ENCODE results near the gene KCNJ1. TPM values are rescaled to one million over a fixed set of nuclear protein-coding genes. Genes with fewer than 3 reads are reported as not detected.

KCNJ1 gene
- total RNA-seq, 2 experiments from 2014 or later = 0.22 to 0.27 TPM

DNA sequence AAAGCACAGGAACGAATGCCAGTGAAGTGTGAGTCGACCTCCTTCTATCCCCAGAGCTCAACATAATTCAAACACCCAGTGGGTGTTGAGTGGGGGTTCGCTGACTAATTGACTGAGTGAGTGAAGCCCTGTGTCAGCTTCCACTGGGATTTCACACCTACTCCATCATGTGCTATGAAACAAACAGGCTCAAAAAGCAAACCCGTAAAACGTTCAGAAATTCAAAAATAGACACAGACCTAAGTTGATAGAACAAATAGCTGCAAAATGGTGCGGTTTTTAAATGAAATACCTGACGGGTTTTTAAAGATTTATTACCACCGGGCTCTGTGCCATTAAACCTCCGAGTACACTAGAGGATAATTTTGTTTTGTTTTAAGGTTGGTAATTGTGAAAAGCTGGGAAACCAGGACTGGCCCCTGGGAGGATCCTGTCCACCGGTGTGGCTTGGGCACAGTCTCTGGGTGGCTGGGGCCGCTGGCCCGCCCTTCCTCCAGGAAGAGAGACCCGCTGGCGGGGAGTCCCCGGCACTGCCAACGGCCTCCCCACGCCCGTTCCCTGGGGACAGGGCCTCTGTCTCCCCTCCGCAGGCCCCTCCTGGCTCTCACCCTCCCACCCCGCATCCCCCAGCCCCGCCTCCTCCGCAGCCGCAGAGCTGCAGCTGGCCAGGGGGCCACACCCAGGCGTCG lies 37.7 kb upstream of the KCNJ1 start:
- Histone ChIP-seq H3K36me3 (ENCODE audit: insufficient read depth, low read length) (no peaks in the 10 kb centered on the region), H3K4me1 (ENCODE audit: insufficient read depth, low read length) (peaks cover 22% of the 10 kb centered on the region), H3K27me3 (ENCODE audit: control insufficient read depth in 1 of 2, insufficient read depth in 2 of 2, low read length in 2 of 2) (peaks cover 16 to 28% of the 10 kb centered on the region in 2 experiments), H3K27ac (ENCODE audit: low read depth in 1 of 2, low read length in 2 of 2) (no peak overlapping the region), H3K9me3 (ENCODE audit: control insufficient read depth in 1 of 2, insufficient read depth in 1 of 2, low read length in 2 of 2) (no peaks in the 10 kb centered on the region), H3K4me3 (ENCODE audit: low read length) (peak overlapping the region; percentile 57)
- H3K36me3 Mint-ChIP-seq (ENCODE audit: low read depth) = no peaks in the 10 kb centered on the region
- H3K4me3 Mint-ChIP-seq = peak overlapping the region; percentile 86
- TF ChIP-seq, protein P1, sequence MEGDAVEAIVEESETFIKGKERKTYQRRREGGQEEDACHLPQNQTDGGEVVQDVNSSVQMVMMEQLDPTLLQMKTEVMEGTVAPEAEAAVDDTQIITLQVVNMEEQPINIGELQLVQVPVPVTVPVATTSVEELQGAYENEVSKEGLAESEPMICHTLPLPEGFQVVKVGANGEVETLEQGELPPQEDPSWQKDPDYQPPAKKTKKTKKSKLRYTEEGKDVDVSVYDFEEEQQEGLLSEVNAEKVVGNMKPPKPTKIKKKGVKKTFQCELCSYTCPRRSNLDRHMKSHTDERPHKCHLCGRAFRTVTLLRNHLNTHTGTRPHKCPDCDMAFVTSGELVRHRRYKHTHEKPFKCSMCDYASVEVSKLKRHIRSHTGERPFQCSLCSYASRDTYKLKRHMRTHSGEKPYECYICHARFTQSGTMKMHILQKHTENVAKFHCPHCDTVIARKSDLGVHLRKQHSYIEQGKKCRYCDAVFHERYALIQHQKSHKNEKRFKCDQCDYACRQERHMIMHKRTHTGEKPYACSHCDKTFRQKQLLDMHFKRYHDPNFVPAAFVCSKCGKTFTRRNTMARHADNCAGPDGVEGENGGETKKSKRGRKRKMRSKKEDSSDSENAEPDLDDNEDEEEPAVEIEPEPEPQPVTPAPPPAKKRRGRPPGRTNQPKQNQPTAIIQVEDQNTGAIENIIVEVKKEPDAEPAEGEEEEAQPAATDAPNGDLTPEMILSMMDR (IDR thresholded peaks at IDR 0.05) = no peak
- peaks cover 51% of the 10 kb centered on the region for H3K27me3 Mint-ChIP-seq
- peaks cover 27% of the 10 kb centered on the region for H3K4me1 Mint-ChIP-seq (ENCODE audit: low read depth)
- CTCF ChIA-PET = interaction anchor here (2.7 kb wide), 1 partner anchor 20 kb away, joined by 14 read pairs; no protein-coding TSS in a partner anchor
- intact Hi-C loops (cut with DNase I, micrococcal nuclease) = no loop called here
- H3K27ac Mint-ChIP-seq = no peak overlapping the region
- H3K9me3 Mint-ChIP-seq = no peaks in the 10 kb centered on the region
- ATAC-seq (ENCODE audit: poor library complexity) (peak; percentile 25), DNase-seq (peak in 2 of 14 experiments; percentile 7 to 19)
- POLR2A ChIA-PET = interaction anchor here (1.5 kb wide), 1 partner anchor 14 kb away, joined by 3 read pairs; no protein-coding TSS in a partner anchor

DNA sequence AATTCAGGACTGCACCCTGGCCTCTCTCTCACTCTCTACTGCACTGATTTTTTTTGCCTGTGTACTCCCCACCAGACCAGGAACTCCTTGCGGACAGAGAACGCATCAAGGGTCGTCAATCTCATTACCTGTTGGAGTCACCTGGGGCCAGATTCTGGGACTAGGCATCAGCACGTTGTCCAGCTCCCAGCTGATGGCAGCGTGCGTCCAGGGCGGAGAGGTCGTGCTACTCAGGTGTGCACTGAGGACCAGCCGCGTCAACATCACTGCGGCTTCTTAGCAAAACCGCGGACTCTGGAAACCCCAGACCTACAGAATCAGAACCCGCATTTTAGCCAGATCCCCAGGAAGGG lies 37.2 kb upstream of the KCNJ1 start:
- POLR2A ChIA-PET = interaction anchor here (1.5 kb wide), 1 partner anchor 15 kb away, joined by 3 read pairs; no protein-coding TSS in a partner anchor
- intact Hi-C loops (cut with DNase I, micrococcal nuclease) = no loop called here
- Histone ChIP-seq H3K36me3 (ENCODE audit: insufficient read depth, low read length) (no peaks in the 10 kb centered on the region), H3K27ac (ENCODE audit: low read depth in 1 of 2, low read length in 2 of 2) (no peak overlapping the region), H3K4me3 (ENCODE audit: low read length) (no peak overlapping the region), H3K4me1 (ENCODE audit: insufficient read depth, low read length) (peaks cover 22% of the 10 kb centered on the region), H3K9me3 (ENCODE audit: control insufficient read depth in 1 of 2, insufficient read depth in 1 of 2, low read length in 2 of 2) (no peaks in the 10 kb centered on the region), H3K27me3 (ENCODE audit: control insufficient read depth in 1 of 2, insufficient read depth in 2 of 2, low read length in 2 of 2) (peaks cover 14 to 23% of the 10 kb centered on the region in 2 experiments)
- Mint-ChIP-seq H3K4me1 (ENCODE audit: low read depth) (peaks cover 27% of the 10 kb centered on the region), H3K27me3 (peaks cover 45% of the 10 kb centered on the region), H3K4me3 (peak overlapping the region; percentile 86), H3K9me3 (no peaks in the 10 kb centered on the region), H3K27ac (no peak overlapping the region), H3K36me3 (ENCODE audit: low read depth) (no peaks in the 10 kb centered on the region)
- DNase-seq (no peak), ATAC-seq (ENCODE audit: poor library complexity) (no peak)
- TF ChIP-seq, protein P1 (IDR thresholded peaks at IDR 0.05) = no peak
- CTCF ChIA-PET = interaction anchor here (1.1 to 2.7 kb wide), 2 partner anchors 18 to 20 kb away, joined by 3 to 14 read pairs; no protein-coding TSS in a partner anchor

DNA sequence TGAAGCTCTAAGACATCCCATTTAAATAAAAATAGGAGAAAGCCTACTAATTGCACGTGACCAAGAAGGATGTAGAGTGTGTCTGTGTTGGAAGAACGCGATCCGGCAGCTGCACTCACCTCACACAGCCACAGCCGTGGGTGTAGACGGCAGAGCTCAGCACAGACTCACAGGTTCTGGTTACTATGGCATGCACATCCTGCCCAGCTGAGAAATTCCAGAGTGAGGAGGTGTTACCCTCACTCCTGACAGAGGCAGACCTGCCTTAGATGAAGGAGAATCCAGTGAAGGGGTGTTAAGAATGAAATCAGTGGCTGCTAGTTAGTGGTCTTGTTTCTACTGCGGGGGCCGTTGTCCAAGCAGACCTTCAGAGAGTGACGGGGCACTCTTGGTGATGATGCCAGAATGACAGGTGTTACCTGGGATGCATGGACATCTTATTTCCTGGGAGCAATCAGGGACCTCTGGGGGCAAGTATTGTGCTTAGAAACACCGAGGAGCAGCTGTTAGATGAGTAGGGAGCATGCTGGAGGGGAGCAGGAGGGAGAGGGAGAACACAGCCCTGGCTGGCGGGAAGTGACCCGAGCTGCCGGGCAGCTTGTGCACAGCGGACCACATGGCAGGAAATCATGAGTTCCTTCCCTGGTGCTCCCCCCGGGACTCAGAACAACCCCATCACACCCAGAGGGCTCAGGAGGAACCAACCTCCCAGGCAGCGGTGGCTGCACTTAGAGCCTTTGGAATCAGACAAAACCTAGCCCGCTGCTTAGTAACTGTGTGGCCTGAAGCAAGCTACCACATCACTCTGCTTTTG lies 36.4 kb upstream of the KCNJ1 start:
- Mint-ChIP-seq H3K27me3 (peaks cover 37% of the 10 kb centered on the region), H3K36me3 (ENCODE audit: low read depth) (no peaks in the 10 kb centered on the region), H3K4me3 (peak overlapping the region; percentile 86), H3K4me1 (ENCODE audit: low read depth) (peaks cover 27% of the 10 kb centered on the region), H3K9me3 (no peaks in the 10 kb centered on the region), H3K27ac (no peak overlapping the region)
- POLR2A ChIA-PET = no interaction called here
- peaks cover 7 to 15% of the 10 kb centered on the region in 2 experiments for H3K27me3 ChIP-seq (ENCODE audit: control insufficient read depth in 1 of 2, insufficient read depth in 2 of 2, low read length in 2 of 2)
- CTCF ChIA-PET = interaction anchor here (1.1 kb wide), 1 partner anchor 17 kb away, joined by 3 read pairs; no protein-coding TSS in a partner anchor
- intact Hi-C loops (cut with DNase I, micrococcal nuclease) = no loop called here
- no peaks in the 10 kb centered on the region for H3K36me3 ChIP-seq (ENCODE audit: insufficient read depth, low read length)
- DNase-seq (no peak), ATAC-seq (ENCODE audit: poor library complexity) (no peak)
- peaks cover 18% of the 10 kb centered on the region for H3K4me1 ChIP-seq (ENCODE audit: insufficient read depth, low read length)
- no peak overlapping the region for H3K27ac ChIP-seq (ENCODE audit: low read depth in 1 of 2, low read length in 2 of 2)
- TF ChIP-seq, protein P1 (IDR thresholded peaks at IDR 0.05) = no peak
- H3K9me3 ChIP-seq (ENCODE audit: control insufficient read depth in 1 of 2, insufficient read depth in 1 of 2, low read length in 2 of 2) = no peaks in the 10 kb centered on the region
- H3K4me3 ChIP-seq (ENCODE audit: low read length) = no peak overlapping the region
